KOPT-K1 (cell line): ENCODE results near the gene CCNL2.
A peak's percentile ranks its signal among the peaks of the same experiment; 100 is the strongest.

Experiments
- H3K27ac ChIP-seq: fragments of 200-600 bp; sonication (generic); 2 replicates; pipeline ENCODE4 v1.5.1; 2016; ENCODE audit warnings: antibody characterized with exemption, mild to moderate bottlenecking, low read depth, low read length; ENCODE audit not compliant: poor library complexity, severe bottlenecking
- H3K36me3 ChIP-seq: fragments of 200-600 bp; sonication (generic); 2 replicates; pipeline ENCODE4 v1.5.1; 2017; ENCODE audit warnings: antibody characterized with exemption, mild to moderate bottlenecking, low read length, moderate library complexity; ENCODE audit not compliant: insufficient read depth
- H3K9me3 ChIP-seq: fragments of 200-600 bp; sonication (generic); 2 replicates; pipeline ENCODE4 v1.5.1; 2017; ENCODE audit warnings: antibody characterized with exemption, low read length, mild to moderate bottlenecking; ENCODE audit not compliant: insufficient read depth, poor library complexity, severe bottlenecking

Gene CCNL2

GRCh38 chr1:1354271-1355247 lies 44.6 kb downstream of the CCNL2 start:
- H3K27ac ChIP-seq: no peak overlapping the region
- H3K36me3 ChIP-seq: no peaks in the 10 kb centered on the region
- H3K9me3 ChIP-seq: no peaks in the 10 kb centered on the region

DNA sequence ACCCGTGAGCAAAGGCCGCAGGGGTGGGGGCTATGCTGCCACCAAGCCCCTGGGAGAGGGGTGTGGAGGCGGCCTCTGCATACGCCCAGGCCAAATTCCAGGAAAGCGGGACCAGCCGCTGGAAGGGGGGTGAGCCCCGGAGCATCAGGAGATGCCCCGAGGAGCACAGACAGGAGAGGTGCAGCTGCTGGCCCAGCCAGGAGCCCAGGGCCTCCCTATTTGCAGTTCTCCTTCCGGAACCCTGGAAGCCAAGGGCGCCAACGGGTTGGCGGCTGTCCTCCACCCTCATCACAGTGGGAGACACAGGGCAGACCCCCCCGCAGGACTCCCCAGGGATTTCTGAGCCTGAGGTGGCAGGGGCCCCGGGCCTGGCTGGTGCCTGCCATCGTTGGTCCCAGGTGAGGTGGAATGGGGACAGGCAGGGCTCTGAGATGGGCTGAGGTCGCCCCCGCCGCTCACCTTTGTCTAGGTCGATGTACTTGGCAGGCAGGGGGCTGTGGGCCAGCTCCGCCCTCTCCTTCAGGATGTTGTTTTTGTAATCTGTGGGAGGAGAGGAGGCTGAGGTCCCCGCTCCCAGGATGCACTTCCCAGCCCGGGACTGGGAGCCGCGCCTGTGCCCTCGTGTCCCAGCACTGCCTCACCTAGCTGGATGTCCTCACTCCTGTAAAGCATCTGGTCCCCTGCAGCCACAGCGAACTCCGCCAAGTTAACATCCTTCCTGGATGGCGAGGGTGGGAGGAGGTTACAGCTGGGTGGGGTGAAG lies 45.6 kb downstream of the CCNL2 start:
- Histone ChIP-seq H3K27ac (no peak overlapping the region), H3K9me3 (no peaks in the 10 kb centered on the region), H3K36me3 (no peaks in the 10 kb centered on the region)

DNA sequence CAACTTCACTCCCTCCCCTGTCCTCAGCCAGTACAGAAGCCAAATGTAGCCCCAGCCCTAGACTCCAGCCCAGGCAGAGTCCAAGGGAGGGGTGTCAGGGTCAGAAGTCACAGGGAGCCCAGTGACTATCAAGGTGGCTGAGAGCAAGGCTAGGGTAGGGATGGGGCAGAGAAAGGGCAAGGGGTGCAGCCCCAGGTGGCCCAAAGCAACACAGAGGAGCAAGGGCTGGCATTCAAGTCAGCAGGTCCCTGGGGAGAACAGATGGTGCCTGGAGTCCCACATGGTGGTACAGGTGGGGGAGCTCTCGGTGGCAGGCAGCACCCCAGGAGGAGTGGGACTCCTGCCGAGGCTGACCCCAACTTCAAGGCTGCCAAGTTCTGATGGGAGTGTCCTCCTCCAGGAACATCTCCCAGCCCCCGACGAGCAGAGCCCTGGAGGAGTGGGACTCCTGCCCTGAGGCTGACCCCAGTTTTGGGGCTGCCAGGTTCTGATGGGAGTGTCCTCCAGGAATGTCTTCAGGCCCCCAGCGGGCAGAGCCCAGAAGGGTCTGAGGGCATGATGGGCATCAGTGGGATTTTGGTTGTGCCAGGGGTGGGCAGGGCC lies 46.2 kb downstream of the CCNL2 start:
- Histone ChIP-seq H3K9me3 (no peaks in the 10 kb centered on the region), H3K27ac (no peak overlapping the region)

DNA sequence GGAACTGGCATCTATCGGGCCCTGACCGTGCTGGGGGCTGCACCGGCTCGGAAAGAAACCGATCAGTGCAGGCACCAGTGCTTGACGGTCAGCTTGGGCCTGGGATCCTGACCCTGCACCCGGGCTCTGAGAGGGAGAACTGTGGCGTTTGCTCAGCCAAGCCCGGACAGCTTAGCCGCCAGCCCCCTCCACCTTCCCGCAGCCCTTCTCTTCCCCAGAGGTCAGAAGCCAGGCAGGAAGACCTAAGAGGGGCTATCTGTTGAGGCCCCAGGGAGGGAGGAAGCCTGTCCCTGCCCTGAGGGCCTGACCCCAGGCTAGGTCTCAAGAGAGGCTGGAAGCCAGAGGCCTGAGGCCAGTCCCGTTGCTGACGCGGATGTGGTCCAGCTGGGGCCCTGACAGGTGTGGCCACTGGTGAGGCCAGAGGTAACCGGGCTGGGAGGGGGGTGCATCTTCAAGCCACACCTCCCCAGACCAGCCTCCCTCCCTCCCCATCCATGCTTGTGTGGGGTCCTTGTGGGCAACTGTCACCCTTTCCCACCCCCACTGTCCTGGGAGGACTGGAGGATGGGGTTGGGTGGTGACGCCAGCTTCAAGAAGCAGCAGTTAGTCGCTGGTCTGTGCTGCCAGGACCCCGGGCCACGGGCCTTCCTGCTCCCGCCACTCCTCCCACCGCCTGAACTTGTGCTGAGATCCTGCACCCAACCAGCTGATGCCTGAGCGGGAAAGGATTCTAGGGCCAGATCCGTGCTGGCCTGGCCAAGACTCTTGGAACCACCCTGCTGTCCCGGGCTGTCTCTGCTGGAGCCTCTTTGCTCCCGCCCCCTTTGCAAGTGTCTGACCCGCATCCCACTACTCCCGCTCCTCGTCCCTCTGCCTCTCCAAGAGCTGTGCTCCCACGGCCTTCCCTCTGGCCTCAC lies 47.4 kb downstream of the CCNL2 start:
- no peaks in the 10 kb centered on the region for H3K36me3 ChIP-seq
- no peak overlapping the region for H3K27ac ChIP-seq
- H3K9me3 ChIP-seq: no peaks in the 10 kb centered on the region

More for the DNA sequence above, 46.2 kb downstream of the CCNL2 start:
- H3K36me3 ChIP-seq: no peaks in the 10 kb centered on the region

- Histone ChIP-seq H3K9me3 (no peaks in the 10 kb centered on the region), H3K36me3 (no peaks in the 10 kb centered on the region), H3K27ac (peak within 1 kb of the TSS; percentile 83)
Measured at GRCh38 chr1:1349256-1350012, 49.7 kb downstream of the CCNL2 start, which contains the start of gene DVL1. Gene DVL1, minus strand, starts transcription at chr1:1349418. Its CDS starts 353 bp downstream, at chr1:1349065.

DNA sequence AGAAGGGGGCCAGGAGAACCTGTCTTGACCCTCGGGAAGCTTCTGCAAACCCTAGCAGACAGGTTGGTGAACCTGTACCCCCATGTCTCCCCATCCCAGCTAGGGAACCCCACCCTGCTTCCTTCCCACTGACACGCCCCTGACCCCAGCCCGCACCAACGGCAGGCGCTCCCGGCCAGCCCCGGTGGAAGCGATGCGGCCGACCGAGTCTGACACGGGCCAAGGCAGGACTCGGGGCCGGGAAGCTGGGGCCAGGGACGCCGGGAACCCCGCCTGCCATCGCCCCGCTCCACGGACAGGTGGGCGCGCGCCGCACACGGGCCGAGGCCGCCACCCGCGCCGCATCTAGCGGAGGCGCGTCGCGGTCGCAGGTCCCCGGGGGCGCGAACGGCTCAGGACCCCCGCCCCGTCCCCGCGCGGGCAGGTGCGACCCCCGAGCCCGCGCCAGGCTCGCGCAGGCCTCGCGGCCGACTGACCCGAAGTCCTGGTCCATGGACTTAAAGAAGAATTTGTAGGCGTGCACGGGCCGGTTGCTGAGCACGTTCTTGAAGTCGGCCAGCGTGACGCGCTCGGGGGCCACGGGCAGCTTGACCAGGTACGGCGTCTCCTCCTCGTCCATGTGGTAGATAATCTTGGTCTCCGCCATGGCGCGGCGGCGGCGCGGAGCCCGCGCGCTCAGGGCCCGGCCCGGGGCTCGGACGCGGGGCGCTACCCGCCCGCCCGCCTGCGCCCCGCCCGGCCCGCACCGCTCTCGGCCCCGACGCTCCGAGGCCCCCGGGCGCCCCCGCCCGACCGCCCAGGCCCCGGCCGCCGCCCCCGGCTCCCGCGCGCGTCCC lies 50.5 kb downstream of the CCNL2 start:
- Histone ChIP-seq H3K9me3 (no peaks in the 10 kb centered on the region), H3K27ac (peak overlapping the region; percentile 53), H3K36me3 (no peaks in the 10 kb centered on the region)

DNA sequence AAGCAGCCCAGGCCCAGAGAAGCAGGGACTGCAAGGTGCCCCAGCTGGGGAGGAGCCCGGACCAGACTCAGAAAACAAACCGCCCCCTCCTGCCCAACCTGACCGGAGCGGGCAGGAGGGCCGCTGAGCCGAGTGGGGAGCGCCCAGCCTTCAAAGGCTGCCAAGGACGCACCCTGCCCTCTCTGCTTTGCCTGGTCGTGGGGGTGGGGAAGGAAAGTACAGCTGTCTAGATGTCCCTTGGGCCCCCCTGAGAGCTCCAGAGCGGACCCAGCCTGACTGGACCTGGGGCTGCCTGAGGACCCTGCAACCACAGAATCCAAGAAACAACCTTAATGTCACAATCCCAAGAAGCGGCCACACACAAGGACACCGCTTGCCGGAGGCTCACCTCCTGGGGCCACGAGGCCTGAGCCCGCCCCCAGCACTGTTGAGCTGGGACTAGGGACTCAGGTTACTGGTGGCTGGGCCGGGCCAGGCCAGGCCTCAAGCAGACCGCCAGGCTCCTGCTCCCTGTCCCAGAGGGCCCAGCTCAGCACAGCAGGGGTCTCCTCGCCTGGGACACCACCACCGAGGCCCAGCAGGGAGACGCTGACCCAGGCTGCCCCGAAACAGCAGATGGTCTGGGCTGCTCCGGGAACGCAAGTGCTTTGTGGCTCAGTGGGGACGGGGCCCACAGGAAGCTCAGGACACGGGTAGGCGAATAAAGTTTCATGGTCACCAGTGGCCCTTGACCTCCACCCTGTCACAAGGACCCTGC lies 51.3 kb downstream of the CCNL2 start:
- no peaks in the 10 kb centered on the region for H3K9me3 ChIP-seq
- peak overlapping the region; percentile 53 for H3K27ac ChIP-seq
- no peaks in the 10 kb centered on the region for H3K36me3 ChIP-seq

DNA sequence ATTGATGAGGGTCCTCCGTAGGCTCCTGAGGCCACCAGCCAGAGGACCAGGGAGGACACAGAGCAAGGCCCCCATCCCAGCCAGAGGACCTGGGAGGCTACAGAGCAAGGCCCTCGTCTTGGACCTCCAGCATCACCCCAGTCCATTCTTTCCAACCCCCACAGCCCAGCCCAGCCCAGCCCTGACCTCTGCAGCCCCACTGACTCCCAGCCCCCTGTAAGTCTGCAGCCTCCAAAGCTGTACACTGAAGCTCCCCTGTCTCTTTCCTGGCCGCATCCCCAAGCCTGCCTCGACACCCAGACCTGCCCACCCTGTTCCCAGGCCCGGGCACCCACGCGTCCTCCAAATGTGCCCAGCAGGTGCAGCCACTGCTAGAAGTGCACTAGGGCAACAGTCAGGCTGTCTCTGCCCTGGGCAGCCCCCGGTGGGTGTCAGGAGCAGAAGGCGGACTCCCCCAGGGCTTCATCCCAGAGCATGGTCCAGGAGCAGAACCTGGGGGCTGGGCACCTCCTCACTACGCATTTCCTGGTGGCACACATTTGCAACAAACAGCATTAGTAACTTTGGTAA lies 52.0 kb downstream of the CCNL2 start:
- H3K36me3 ChIP-seq: no peaks in the 10 kb centered on the region

DNA sequence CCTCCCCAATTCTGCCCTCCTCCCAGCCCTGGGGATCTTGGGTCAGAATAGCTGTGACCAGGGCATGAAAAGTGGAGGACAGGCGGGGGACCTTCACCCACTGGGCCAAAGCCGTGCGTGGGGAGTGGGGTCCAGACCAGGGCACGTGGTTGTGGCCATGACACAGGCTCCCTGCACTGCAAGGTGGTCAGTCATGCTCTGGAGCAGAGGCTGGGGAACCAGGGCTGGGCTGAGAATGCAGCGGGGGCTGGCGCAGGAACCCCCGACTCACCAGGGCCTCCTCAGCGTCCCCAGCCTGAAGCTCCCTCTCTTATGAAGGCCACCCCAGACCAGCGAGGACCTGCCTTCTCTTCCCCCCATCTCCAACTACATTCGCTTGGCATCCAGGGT lies 52.6 kb downstream of the CCNL2 start:
- H3K36me3 ChIP-seq: peaks cover 3% of the 10 kb centered on the region; the same call in 1 of the 2 replicates
- H3K27ac ChIP-seq: no peak overlapping the region

More for the DNA sequence above, 52.0 kb downstream of the CCNL2 start:
- Histone ChIP-seq H3K27ac (no peak overlapping the region), H3K9me3 (no peaks in the 10 kb centered on the region)

GRCh38 chr1:1345860-1346500 lies 53.2 kb downstream of the CCNL2 start:
- Histone ChIP-seq H3K9me3 (no peaks in the 10 kb centered on the region), H3K27ac (no peak overlapping the region), H3K36me3 (peaks cover 8% of the 10 kb centered on the region; the same call in 1 of the 2 replicates)

More for the DNA sequence above, 52.6 kb downstream of the CCNL2 start:
- no peaks in the 10 kb centered on the region for H3K9me3 ChIP-seq

DNA sequence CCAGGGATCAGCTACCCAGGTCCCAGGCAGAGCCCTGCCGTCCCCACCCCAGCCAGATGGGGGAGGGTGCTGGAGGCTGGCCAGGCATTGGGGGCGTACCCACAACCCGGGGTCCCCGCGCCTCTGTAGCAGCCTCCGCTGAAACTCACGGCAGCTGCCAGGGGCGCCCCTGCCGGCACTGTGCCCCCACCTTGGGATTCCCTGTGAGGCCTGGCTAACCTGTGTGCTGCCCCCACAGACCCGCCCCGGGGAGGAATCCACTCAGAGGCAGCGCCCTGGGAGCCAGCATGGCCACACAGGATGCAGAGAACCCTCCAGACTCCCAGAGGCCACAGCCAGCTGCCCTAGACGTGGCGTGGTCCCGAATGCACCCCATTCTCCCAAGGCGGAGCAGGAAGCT lies 53.8 kb downstream of the CCNL2 start:
- H3K27ac ChIP-seq: no peak overlapping the region
- H3K9me3 ChIP-seq: no peaks in the 10 kb centered on the region

More for the DNA sequence above, 53.8 kb downstream of the CCNL2 start:
- H3K36me3 ChIP-seq: peaks cover 11% of the 10 kb centered on the region; the same call in 1 of the 2 replicates
